A673 (cell line): Measurements from ENCODE around the gene REST. TPM values are rescaled to one million over a fixed set of nuclear protein-coding genes. Genes with fewer than 3 reads are reported as not detected.

Experiments
- BruUV-seq: library from RNA; stranded (reverse); fragments of 400-500 nt; replicated peaks from 2 replicates; lab custom pipeline; 2021; lab: Mats Ljungman, UMichigan
- CTCF ChIA-PET: fragments of 300-600 bp; sonication (Branson Sonifier 250); formaldehyde crosslinking; loops from one replicate; lab custom pipeline; 2022; ENCODE audit warnings: antibody characterized with exemption; lab: Charles Lee
- POLR2A ChIA-PET: fragments of 300-600 bp; sonication (Branson Sonifier 250); formaldehyde crosslinking; loops from one replicate; lab custom pipeline; 2022; ENCODE audit warnings: antibody characterized with exemption; ENCODE audit not compliant: low non-redundant PET; lab: Charles Lee
- DNase-seq: peaks from one replicate; pipeline ENCODE4 v3.0.0-alpha.2; 2015; ENCODE audit warnings: low spot score
- H3K27ac ChIP-seq: fragments of 200-600 bp; sonication (generic); 2 replicates; pipeline ENCODE4 v1.5.1; 2016; ENCODE audit warnings: mixed run types, low read depth, mild to moderate bottlenecking, mixed read lengths, antibody characterized with exemption, low read length; ENCODE audit not compliant: poor library complexity, severe bottlenecking
- H3K27me3 ChIP-seq: fragments of 200-600 bp; sonication (generic); replicated peaks from 2 replicates; pipeline ENCODE4 v1.6.1; 2017; ENCODE audit warnings: mixed run types, low read depth, mild to moderate bottlenecking, mixed read lengths, antibody characterized with exemption, low read length; ENCODE audit not compliant: insufficient read depth, poor library complexity
- H3K36me3 ChIP-seq: fragments of 200-600 bp; sonication (generic); 2 replicates; pipeline ENCODE4 v1.6.1; 2016; ENCODE audit warnings: mixed run types, mild to moderate bottlenecking, mixed read lengths, antibody characterized with exemption, low read length; ENCODE audit not compliant: insufficient read depth, poor library complexity, severe bottlenecking
- H3K4me1 ChIP-seq: fragments of 200-600 bp; sonication (generic); 2 replicates; pipeline ENCODE4 v1.6.1; 2017; ENCODE audit warnings: mixed run types, mild to moderate bottlenecking, mixed read lengths, antibody characterized with exemption, low read length; ENCODE audit not compliant: insufficient read depth, poor library complexity, severe bottlenecking
- H3K4me3 ChIP-seq: fragments of 200-600 bp; sonication (generic); 2 replicates; pipeline ENCODE4 v1.5.1; 2016; ENCODE audit warnings: low read depth, mixed run types, mild to moderate bottlenecking, mixed read lengths, low read length; ENCODE audit not compliant: poor library complexity, severe bottlenecking
- H3K9me3 ChIP-seq: fragments of 200-600 bp; sonication (generic); 2 replicates; pipeline ENCODE4 v1.6.1; 2016; ENCODE audit warnings: mixed run types, low read depth, mild to moderate bottlenecking, mixed read lengths, antibody characterized with exemption, low read length; ENCODE audit not compliant: poor library complexity, severe bottlenecking
- EZH2 ChIP-seq: fragments of 200-600 bp; sonication (generic); IDR thresholded peaks from 2 replicates; pipeline ENCODE4 v1.6.1; 2017; ENCODE audit warnings: borderline replicate concordance, low read depth, mild to moderate bottlenecking, mixed read lengths, antibody characterized with exemption, low read length; ENCODE audit not compliant: poor library complexity, severe bottlenecking
- intact Hi-C: fragments of 100-400 bp; cut with micrococcal nuclease; formaldehyde crosslinking; loops from one replicate; pipeline ENCODE4 v1.10.0; 2022; ENCODE audit not compliant: unreplicated experiment
- total RNA-seq: library from RNA; stranded (reverse); gene quantifications from 2 replicates; pipeline ENCODE4 v1.2.3, GENCODE V29; 2021
- TF ChIP-seq, protein P1 (sequence below): fragments of 300-800, 200-600 bp; sonication (generic); conservative IDR thresholded peaks from 2 replicates; pipeline ENCODE4 v1.5.1; 2017; ENCODE audit warnings: low read depth, mild to moderate bottlenecking, antibody characterized with exemption, low read length, moderate library complexity, mixed read lengths

Gene REST
- total RNA-seq, 1 experiment from 2014 or later = 24.6 TPM

DNA sequence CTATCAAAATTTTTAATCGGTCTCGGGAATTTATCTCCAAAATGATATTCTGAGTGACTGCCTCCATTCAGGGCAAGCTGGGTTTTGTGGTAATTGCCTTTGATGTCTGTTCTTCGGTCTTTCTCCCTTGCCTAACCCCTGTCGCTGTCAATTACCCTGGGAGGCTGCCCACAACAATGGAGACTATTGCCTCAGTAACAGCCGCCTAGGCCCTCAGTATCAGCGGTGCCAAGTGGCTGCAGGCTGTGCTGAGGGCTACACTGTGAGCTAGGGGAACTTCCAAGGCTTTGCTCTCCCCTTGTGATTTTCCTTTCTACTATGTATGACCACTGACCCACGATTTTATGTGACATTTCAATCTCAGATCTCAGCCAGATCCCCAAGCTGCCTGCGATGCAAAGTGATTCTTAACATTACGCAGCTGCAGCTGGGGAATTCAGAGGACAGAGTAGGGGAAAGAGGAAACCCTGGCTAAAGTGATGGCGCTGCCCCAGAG lies 36.3 kb upstream of the REST start:
- BruUV-seq = no TSS peak
- intact Hi-C loops = no loop called here
- ChIA-PET POLR2A (no interaction called here), CTCF (no interaction called here)
- H3K4me3 ChIP-seq = no peak overlapping the region
- H3K27ac ChIP-seq = peak overlapping the region; percentile 37
- DNase-seq = no peak
- TF ChIP-seq EZH2 = no peak
- TF ChIP-seq, protein P1, sequence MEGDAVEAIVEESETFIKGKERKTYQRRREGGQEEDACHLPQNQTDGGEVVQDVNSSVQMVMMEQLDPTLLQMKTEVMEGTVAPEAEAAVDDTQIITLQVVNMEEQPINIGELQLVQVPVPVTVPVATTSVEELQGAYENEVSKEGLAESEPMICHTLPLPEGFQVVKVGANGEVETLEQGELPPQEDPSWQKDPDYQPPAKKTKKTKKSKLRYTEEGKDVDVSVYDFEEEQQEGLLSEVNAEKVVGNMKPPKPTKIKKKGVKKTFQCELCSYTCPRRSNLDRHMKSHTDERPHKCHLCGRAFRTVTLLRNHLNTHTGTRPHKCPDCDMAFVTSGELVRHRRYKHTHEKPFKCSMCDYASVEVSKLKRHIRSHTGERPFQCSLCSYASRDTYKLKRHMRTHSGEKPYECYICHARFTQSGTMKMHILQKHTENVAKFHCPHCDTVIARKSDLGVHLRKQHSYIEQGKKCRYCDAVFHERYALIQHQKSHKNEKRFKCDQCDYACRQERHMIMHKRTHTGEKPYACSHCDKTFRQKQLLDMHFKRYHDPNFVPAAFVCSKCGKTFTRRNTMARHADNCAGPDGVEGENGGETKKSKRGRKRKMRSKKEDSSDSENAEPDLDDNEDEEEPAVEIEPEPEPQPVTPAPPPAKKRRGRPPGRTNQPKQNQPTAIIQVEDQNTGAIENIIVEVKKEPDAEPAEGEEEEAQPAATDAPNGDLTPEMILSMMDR = no peak
- no peaks in the 10 kb centered on the region for H3K27me3 ChIP-seq
- H3K36me3 ChIP-seq = no peaks in the 10 kb centered on the region
- H3K9me3 ChIP-seq = no peaks in the 10 kb centered on the region
- H3K4me1 ChIP-seq = peaks cover 13% of the 10 kb centered on the region

DNA sequence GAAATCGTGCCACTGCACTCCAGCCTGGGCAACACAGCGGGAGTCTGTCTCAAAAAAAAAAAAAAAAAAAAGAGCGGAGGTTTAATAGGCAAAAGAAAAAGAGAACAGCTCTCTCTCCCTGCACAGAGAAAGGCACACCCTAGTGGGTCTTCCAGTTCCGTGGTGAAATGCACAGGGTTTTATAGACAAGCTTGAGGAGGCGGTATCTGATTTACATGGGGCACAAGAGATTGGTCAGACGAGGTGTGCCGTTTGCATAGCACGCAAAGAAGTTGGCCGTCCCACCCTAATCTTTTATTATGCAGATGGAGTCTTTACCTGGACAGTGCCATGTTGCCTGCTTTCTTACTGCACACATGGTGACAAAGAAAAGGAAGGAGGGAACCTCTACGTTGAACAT lies 33.5 kb upstream of the REST start:
- Histone ChIP-seq H3K27ac (no peak overlapping the region), H3K4me3 (no peak overlapping the region), H3K36me3 (no peaks in the 10 kb centered on the region), H3K27me3 (no peaks in the 10 kb centered on the region), H3K4me1 (peaks cover 13% of the 10 kb centered on the region), H3K9me3 (no peaks in the 10 kb centered on the region)
- no TSS peak for BruUV-seq
- ChIA-PET CTCF (no interaction called here), POLR2A (no interaction called here)
- DNase-seq = no peak
- intact Hi-C loops = no loop called here
- TF ChIP-seq, protein P1 = no peak
- TF ChIP-seq EZH2 = no peak

DNA sequence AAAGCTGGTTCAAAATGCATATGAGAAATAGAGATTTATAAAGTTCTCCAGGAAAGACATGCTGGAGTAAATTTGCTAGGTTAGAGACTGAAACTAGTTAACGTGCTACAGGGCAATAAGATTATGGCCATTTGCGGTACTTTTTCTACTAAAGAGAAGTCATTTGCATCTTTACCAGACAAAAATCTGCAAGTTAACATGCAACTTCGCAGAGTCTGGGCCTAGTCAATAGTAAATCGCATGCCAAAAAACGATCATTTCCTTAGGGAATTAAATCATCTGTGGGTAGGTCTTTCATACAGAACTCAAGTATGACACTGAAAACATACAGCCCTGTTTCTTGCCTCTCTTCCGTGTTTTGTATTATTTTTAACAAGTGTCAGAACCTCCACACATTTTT lies 32.8 kb upstream of the REST start:
- peaks cover 13% of the 10 kb centered on the region for H3K4me1 ChIP-seq
- H3K4me3 ChIP-seq = no peak overlapping the region
- intact Hi-C loops = no loop called here
- H3K27me3 ChIP-seq = no peaks in the 10 kb centered on the region
- H3K27ac ChIP-seq = no peak overlapping the region
- CTCF ChIA-PET = no interaction called here
- no peaks in the 10 kb centered on the region for H3K36me3 ChIP-seq
- no TSS peak for BruUV-seq
- POLR2A ChIA-PET = no interaction called here
- no peak for DNase-seq
- no peaks in the 10 kb centered on the region for H3K9me3 ChIP-seq
- no peak for TF ChIP-seq EZH2
- TF ChIP-seq, protein P1 = no peak
